HepG2 (cell line): ENCODE data around the gene BRMS1. TPM values are rescaled to one million over a fixed set of nuclear protein-coding genes. Genes with fewer than 3 reads are reported as not detected.

ENCODE experiments used
- ATM ChIP-seq: fragments of 450-650 bp; IDR thresholded peaks from 2 replicates; pipeline ENCODE4 v1.7.1; 2017; ENCODE audit warnings: mild to moderate bottlenecking, borderline replicate concordance
- MBNL3 ChIP-seq: fragments of 250-450 bp; sonication (Bioruptor Pico); conservative IDR thresholded peaks from 2 replicates; pipeline ENCODE4 v1.8.0; 2022; ENCODE audit warnings: mild to moderate bottlenecking, inconsistent platforms
- SNAI1 ChIP-seq: sonication (generic); formaldehyde crosslinking; IDR thresholded peaks from 2 replicates; pipeline ENCODE4 v1.5.0; 2020; ENCODE audit warnings: mild to moderate bottlenecking, missing genetic modification reagents, borderline replicate concordance
- ZBTB10 ChIP-seq: sonication (generic); formaldehyde crosslinking; IDR thresholded peaks from 2 replicates; pipeline ENCODE4 v1.4.0; 2020; ENCODE audit warnings: missing genetic modification reagents, borderline replicate concordance
- ZBTB2 ChIP-seq: sonication (generic); formaldehyde crosslinking; IDR thresholded peaks from 2 replicates; pipeline ENCODE4 v1.8.0; 2022; ENCODE audit warnings: low read depth, missing genetic modification reagents
- ZNF234 ChIP-seq: sonication (generic); formaldehyde crosslinking; conservative IDR thresholded peaks from 2 replicates; pipeline ENCODE4 v1.5.1; 2020; ENCODE audit warnings: mild to moderate bottlenecking, missing genetic modification reagents
- ZNF605 ChIP-seq: sonication (generic); formaldehyde crosslinking; IDR thresholded peaks from 2 replicates; pipeline ENCODE4 v1.8.0; 2022; ENCODE audit warnings: mild to moderate bottlenecking, missing genetic modification reagents
- polyA plus RNA-seq, 8 experiments: library from polyadenylated mRNA; depleted of rRNA in 3 of 8; stranded (reverse) in 7 of 8; unstranded in 1 of 8; fragments of >200 nt; fragmentation: Illumina TruSeq in 4 of 8; extraction: Trizol in 4 of 8; gene quantifications; 2 replicates each; pipeline versions ENCODE4 v1.2.1 to v1.2.3, GENCODE V29; 2011 to 2016; ENCODE audit warnings: low read depth in 4 of 8, missing spikeins in 1 of 8, mixed read lengths in 1 of 8; ENCODE audit not compliant: insufficient read depth in 1 of 8
- total RNA-seq, 5 experiments: library from RNA; depleted of rRNA; stranded (reverse); fragments of >200 nt; fragmentation: Illumina TruSeq; extraction: Trizol; gene quantifications; 2 replicates each; pipeline ENCODE4 v1.2.3, GENCODE V29; 2016; ENCODE audit warnings: low read depth in 1 of 5
- TF ChIP-seq, protein P1 (sequence below): sonication (generic); formaldehyde crosslinking; IDR thresholded peaks from 2 replicates; pipeline ENCODE4 v1.5.0; 2020; ENCODE audit warnings: missing genetic modification reagents

The BRMS1 gene
- total and polyA plus RNA-seq, 2 of the 13 experiments (the other 11 are each of a cell fraction or from before 2014, with no cell fraction given), result 15.8 to 55.7 TPM

- no peak for TF ChIP-seq ZNF234 (CRISPR knock-in tag)
- TF ChIP-seq ZBTB10 (CRISPR knock-in tag), result no peak
- TF ChIP-seq, protein P1, sequence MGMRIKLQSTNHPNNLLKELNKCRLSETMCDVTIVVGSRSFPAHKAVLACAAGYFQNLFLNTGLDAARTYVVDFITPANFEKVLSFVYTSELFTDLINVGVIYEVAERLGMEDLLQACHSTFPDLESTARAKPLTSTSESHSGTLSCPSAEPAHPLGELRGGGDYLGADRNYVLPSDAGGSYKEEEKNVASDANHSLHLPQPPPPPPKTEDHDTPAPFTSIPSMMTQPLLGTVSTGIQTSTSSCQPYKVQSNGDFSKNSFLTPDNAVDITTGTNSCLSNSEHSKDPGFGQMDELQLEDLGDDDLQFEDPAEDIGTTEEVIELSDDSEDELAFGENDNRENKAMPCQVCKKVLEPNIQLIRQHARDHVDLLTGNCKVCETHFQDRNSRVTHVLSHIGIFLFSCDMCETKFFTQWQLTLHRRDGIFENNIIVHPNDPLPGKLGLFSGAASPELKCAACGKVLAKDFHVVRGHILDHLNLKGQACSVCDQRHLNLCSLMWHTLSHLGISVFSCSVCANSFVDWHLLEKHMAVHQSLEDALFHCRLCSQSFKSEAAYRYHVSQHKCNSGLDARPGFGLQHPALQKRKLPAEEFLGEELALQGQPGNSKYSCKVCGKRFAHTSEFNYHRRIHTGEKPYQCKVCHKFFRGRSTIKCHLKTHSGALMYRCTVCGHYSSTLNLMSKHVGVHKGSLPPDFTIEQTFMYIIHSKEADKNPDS (CRISPR knock-in tag), result no peak
- TF ChIP-seq SNAI1 (CRISPR knock-in tag), result no peak
- TF ChIP-seq MBNL3 (CRISPR knock-in tag), result no peak
- no peak for TF ChIP-seq ZNF605 (CRISPR knock-in tag)
- peak; percentile 92 for TF ChIP-seq ZBTB2
- TF ChIP-seq ATM, result no peak
Measured at GRCh38 chr11:66344550-66345315, at the start of gene BRMS1 (continued).
